Mucosa of descending colon (tissue), 3 donors: ENCODE data around the gene TMOD2. TPM values are rescaled to one million over a fixed set of nuclear protein-coding genes. Genes with fewer than 3 reads are reported as not detected.
"Not testable (repeated sequence)": the region's sequence is repeated elsewhere in the genome, so short reads cannot be mapped to it uniquely, and the experiment has no call there.

Experiments used
- ATAC-seq: fragments of 200-7000 bp; cut with Tn5 transposase; one replicate; pipeline ENCODE4 v1.9.1; 2020; ENCODE audit warnings: mild to moderate bottlenecking, moderate library complexity
- DNase-seq, 3 donors: peaks; one replicate each; pipeline ENCODE4 v3.0.0-alpha.2; 2020
- H3K36me3 ChIP-seq: fragments of 200-600 bp; one replicate; pipeline ENCODE4 v1.8.0; 2021; ENCODE audit warnings: low read depth, mild to moderate bottlenecking
- H3K4me1 ChIP-seq: fragments of 200-600 bp; one replicate; pipeline ENCODE4 v1.8.0; 2021; ENCODE audit warnings: low read depth, mild to moderate bottlenecking
- H3K4me3 ChIP-seq: fragments of 200-600 bp; one replicate; pipeline ENCODE4 v1.8.0; 2021; ENCODE audit warnings: mild to moderate bottlenecking
- H3K9me3 ChIP-seq: fragments of 200-600 bp; one replicate; pipeline ENCODE4 v1.8.0; 2021; ENCODE audit warnings: mild to moderate bottlenecking
- CTCF ChIP-seq: fragments of 200-600 bp; IDR thresholded peaks from one replicate; pipeline ENCODE4 v1.8.0; 2022; ENCODE audit warnings: antibody characterized with exemption, mild to moderate bottlenecking
- intact Hi-C, 2 donors: fragments of 100-400 bp; cut with DNase I in 1 of 2; cut with micrococcal nuclease in 1 of 2; formaldehyde crosslinking; loops; one replicate each; pipeline versions ENCODE4 v1.11.0 to v1.11.1; 2022; cut with DNase I, micrococcal nuclease
- total RNA-seq, 3 donors: library from RNA; stranded (reverse); fragmentation: NEBNext Ultra II Directional in 2 of 3; extraction: Animal tissue kit (Norgen Biotek cat#: 25700) in 2 of 3; gene quantifications; one replicate each; pipeline versions ENCODE4 v1.2.1 to v1.2.4, GENCODE V29; 2021 to 2023
- donor health status: DM: no; HTN: no; CAD: no; lungs with moderate emphysema.
- donor health status: DM: no; HTN: no; CAD: no.
- donor health status: DM: no; HTN: yes; CAD: no.

Gene TMOD2
- total RNA-seq, 3 donors from 2014 or later: 3.7 to 30.3 (median 6.3) TPM

- Histone ChIP-seq H3K9me3 (no peaks in the 10 kb centered on the region), H3K36me3 (no peaks in the 10 kb centered on the region), H3K4me3 (no peak overlapping the region), H3K4me1 (no peaks in the 10 kb centered on the region)
- intact Hi-C loops: no loop called here
- DNase-seq (no peak), ATAC-seq (no peak)
- TF ChIP-seq CTCF: no peak
Observed at GRCh38 chr15:51783967-51784366, 32.6 kb downstream of the TMOD2 start.

GRCh38 chr15:51787130-51787529 lies 35.7 kb downstream of the TMOD2 start:
- H3K4me3 ChIP-seq, ATAC-seq, DNase-seq, H3K36me3 ChIP-seq, H3K9me3 ChIP-seq, H3K4me1 ChIP-seq, intact Hi-C loops: not testable (repeated sequence)

- H3K9me3 ChIP-seq, H3K4me3 ChIP-seq, ATAC-seq, H3K36me3 ChIP-seq, intact Hi-C loops, H3K4me1 ChIP-seq, DNase-seq: not testable (repeated sequence)
Observed at GRCh38 chr15:51792474-51792873, 41.1 kb downstream of the TMOD2 start.

- ATAC-seq (no peak), DNase-seq (peak in 1 of 3 donors; percentile 25)
- Histone ChIP-seq H3K4me3 (no peak overlapping the region), H3K9me3 (no peaks in the 10 kb centered on the region), H3K4me1 (no peaks in the 10 kb centered on the region), H3K36me3 (no peaks in the 10 kb centered on the region)
- no peak for TF ChIP-seq CTCF
- intact Hi-C loops: no loop called here
Observed at GRCh38 chr15:51793521-51794305, 42.3 kb downstream of the TMOD2 start.

- intact Hi-C loops: no loop called here
- Histone ChIP-seq H3K9me3 (no peaks in the 10 kb centered on the region), H3K4me3 (no peak overlapping the region), H3K36me3 (no peaks in the 10 kb centered on the region), H3K4me1 (no peaks in the 10 kb centered on the region)
- no peak for TF ChIP-seq CTCF
- DNase-seq (no peak), ATAC-seq (no peak)
Observed at GRCh38 chr15:51796847-51797401, 45.5 kb downstream of the TMOD2 start.

GRCh38 chr15:51798281-51798680 lies 46.9 kb downstream of the TMOD2 start:
- H3K4me1 ChIP-seq: no peaks in the 10 kb centered on the region
- intact Hi-C loops: no loop called here
- TF ChIP-seq CTCF: no peak
- H3K4me3 ChIP-seq: no peak overlapping the region
- no peak for ATAC-seq
- no peaks in the 10 kb centered on the region for H3K9me3 ChIP-seq
- DNase-seq: no peak
- no peaks in the 10 kb centered on the region for H3K36me3 ChIP-seq
